ENCODE data around the gene NGRN. TPM values are rescaled to one million over a fixed set of nuclear protein-coding genes. Genes with fewer than 3 reads are reported as not detected.

NGRN gene
- total and polyA plus RNA-seq, 12 donors: 56.5 to 139 (median 119) TPM

GRCh38 chr15:90286678-90287077, 21.2 kb downstream of the NGRN start:
- DNase-seq (no peak), ATAC-seq (no peak)
- H3K36me3 ChIP-seq: no peaks in the 10 kb centered on the region

GRCh38 chr15:90287101-90287500, 21.6 kb downstream of the NGRN start:
- no peak overlapping the region for H3K27ac ChIP-seq
- TF ChIP-seq, protein P1, sequence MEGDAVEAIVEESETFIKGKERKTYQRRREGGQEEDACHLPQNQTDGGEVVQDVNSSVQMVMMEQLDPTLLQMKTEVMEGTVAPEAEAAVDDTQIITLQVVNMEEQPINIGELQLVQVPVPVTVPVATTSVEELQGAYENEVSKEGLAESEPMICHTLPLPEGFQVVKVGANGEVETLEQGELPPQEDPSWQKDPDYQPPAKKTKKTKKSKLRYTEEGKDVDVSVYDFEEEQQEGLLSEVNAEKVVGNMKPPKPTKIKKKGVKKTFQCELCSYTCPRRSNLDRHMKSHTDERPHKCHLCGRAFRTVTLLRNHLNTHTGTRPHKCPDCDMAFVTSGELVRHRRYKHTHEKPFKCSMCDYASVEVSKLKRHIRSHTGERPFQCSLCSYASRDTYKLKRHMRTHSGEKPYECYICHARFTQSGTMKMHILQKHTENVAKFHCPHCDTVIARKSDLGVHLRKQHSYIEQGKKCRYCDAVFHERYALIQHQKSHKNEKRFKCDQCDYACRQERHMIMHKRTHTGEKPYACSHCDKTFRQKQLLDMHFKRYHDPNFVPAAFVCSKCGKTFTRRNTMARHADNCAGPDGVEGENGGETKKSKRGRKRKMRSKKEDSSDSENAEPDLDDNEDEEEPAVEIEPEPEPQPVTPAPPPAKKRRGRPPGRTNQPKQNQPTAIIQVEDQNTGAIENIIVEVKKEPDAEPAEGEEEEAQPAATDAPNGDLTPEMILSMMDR (IDR thresholded peaks at IDR 0.05): no peak
- H3K4me1 ChIP-seq: peaks cover 0 to 5% (median 0%) of the 10 kb centered on the region in 9 donors
- intact Hi-C loops (cut with DNase I): no loop called here
- no peaks in the 10 kb centered on the region for H3K27me3 ChIP-seq
- no peak for DNase-seq
- H3K4me3 ChIP-seq: no peak overlapping the region
- H3K9me3 ChIP-seq: no peaks in the 10 kb centered on the region
- no peaks in the 10 kb centered on the region for H3K36me3 ChIP-seq
- ATAC-seq: no peak
- 39 to 41% methylated on average over 5 of the region's 5 CpGs for WGBS, 2 donors

More at GRCh38 chr15:90286678-90287077, 21.2 kb downstream of the NGRN start:
- TF ChIP-seq, protein P1 (IDR thresholded peaks at IDR 0.05): peak in 7 of 9 donors; percentile 5 to 57 (median 42)
- no peak overlapping the region for H3K4me3 ChIP-seq
- H3K27ac ChIP-seq: no peak overlapping the region
- no peaks in the 10 kb centered on the region for H3K9me3 ChIP-seq
- no peaks in the 10 kb centered on the region for H3K27me3 ChIP-seq
- peaks cover 0 to 5% (median 0%) of the 10 kb centered on the region in 9 donors for H3K4me1 ChIP-seq
- intact Hi-C loops (cut with DNase I): no loop called here

DNA sequence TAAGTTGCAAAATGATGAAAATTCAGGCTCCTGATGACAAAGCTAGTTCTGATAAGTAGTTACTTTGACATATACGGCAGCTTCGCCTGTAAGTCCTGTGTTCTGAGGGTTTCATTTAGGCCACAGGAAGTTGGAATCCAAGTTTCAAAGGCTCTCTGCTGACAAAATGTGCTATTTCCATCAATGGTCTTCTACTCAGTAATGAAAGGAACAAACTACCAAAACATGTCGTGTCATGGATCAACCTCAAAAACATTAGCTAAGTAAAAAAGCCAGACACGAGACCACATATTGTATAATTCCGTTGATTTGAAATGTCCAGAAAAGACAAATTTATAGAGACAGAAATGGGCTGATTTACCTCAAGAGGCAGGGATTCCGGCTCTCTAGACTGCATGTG, 22.5 kb downstream of the NGRN start:
- DNase-seq (no peak), ATAC-seq (no peak)
- Histone ChIP-seq H3K4me1 (peaks cover 0 to 2% (median 0%) of the 10 kb centered on the region in 9 donors), H3K27me3 (no peaks in the 10 kb centered on the region), H3K4me3 (no peak overlapping the region), H3K36me3 (no peaks in the 10 kb centered on the region), H3K9me3 (no peaks in the 10 kb centered on the region), H3K27ac (no peak overlapping the region)
- TF ChIP-seq, protein P1 (IDR thresholded peaks at IDR 0.05): no peak
- intact Hi-C loops (cut with DNase I): no loop called here
- WGBS, 2 donors: 81 to 83% methylated on average over 6 of the region's 6 CpGs

DNA sequence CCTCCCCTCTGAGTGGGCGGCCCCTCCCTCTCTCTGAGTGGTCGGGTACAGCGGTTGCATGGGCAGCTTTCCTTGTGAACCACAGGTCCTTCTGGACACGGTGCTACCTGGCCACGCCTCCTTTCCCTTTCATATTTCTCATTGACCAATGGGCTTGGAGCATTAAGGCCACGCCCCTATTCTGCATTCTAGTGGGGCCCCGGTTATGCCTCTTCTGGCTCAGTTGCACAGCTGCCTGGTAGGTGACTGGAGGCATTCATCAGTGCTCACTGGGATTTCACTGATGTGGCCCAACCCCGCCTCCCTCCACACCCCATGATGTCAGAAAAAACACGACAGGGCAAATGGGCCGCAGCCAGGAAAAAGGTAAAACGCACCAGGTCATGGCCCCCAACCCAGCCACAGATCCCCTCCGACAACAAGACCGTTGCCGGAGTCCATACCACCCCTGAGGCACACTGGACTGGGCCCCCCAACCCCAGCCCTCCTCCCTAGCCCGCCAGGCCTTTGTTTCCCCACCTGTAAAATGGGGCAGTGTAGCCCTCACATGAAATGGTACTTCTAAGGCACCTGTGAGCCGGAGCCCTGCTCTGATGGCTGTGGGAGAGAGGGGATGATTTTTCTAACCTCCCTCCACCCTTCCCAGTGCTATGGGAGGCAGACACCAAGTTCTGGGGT, 26.3 kb downstream of the NGRN start:
- no peak overlapping the region for H3K27ac ChIP-seq
- intact Hi-C loops (cut with DNase I): no loop called here
- TF ChIP-seq, protein P1 (IDR thresholded peaks at IDR 0.05): no peak
- no peaks in the 10 kb centered on the region for H3K36me3 ChIP-seq
- WGBS, 2 donors: 79 to 84% methylated on average over 16 of the region's 16 CpGs
- no peaks in the 10 kb centered on the region for H3K9me3 ChIP-seq
- no peak overlapping the region for H3K4me3 ChIP-seq
- H3K27me3 ChIP-seq: no peaks in the 10 kb centered on the region
- no peak for ATAC-seq
- H3K4me1 ChIP-seq: peaks cover 0 to 13% (median 0%) of the 10 kb centered on the region in 9 donors
- no peak for DNase-seq
